GM12892 (cell line): ENCODE results near the gene SLC30A10.
"Not testable (repeated sequence)": the region's sequence is repeated elsewhere in the genome, so short reads cannot be mapped to it uniquely, and the experiment has no call there.

Experiments used
- POLR2A ChIP-seq: IDR thresholded peaks from 2 replicates; pipeline ENCODE4 v1.6.1; 2011; ENCODE audit warnings: low read depth, low read length, control low read depth
- POLR2AphosphoS5 ChIP-seq: IDR thresholded peaks from 2 replicates; pipeline ENCODE4 v1.6.1; 2011; ENCODE audit warnings: low read depth, low read length, control low read depth
- TAF1 ChIP-seq: IDR thresholded peaks from 2 replicates; pipeline ENCODE4 v1.6.1; 2011; ENCODE audit warnings: low read depth, mild to moderate bottlenecking, control low read depth, low read length, borderline replicate concordance

- TF ChIP-seq POLR2AphosphoS5, TAF1, POLR2A: not testable (repeated sequence)
Measured at GRCh38 chr1:219933763-219934162, 5.4 kb upstream of the SLC30A10 start.
